ENCODE measurements around the gene NPY5R.

GRCh38 chr4:163384434-163384833 is 40.7 kb downstream of the NPY5R start:
- TF ChIP-seq POLR2A (IDR thresholded peaks at IDR 0.05): no peak
- TF ChIP-seq, protein P1, sequence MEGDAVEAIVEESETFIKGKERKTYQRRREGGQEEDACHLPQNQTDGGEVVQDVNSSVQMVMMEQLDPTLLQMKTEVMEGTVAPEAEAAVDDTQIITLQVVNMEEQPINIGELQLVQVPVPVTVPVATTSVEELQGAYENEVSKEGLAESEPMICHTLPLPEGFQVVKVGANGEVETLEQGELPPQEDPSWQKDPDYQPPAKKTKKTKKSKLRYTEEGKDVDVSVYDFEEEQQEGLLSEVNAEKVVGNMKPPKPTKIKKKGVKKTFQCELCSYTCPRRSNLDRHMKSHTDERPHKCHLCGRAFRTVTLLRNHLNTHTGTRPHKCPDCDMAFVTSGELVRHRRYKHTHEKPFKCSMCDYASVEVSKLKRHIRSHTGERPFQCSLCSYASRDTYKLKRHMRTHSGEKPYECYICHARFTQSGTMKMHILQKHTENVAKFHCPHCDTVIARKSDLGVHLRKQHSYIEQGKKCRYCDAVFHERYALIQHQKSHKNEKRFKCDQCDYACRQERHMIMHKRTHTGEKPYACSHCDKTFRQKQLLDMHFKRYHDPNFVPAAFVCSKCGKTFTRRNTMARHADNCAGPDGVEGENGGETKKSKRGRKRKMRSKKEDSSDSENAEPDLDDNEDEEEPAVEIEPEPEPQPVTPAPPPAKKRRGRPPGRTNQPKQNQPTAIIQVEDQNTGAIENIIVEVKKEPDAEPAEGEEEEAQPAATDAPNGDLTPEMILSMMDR (IDR thresholded peaks at IDR 0.05): no peak

All from Peyer's patch (tissue), 4 donors.